ENCODE data around the gene GLTP. TPM values are rescaled to one million over a fixed set of nuclear protein-coding genes. Genes with fewer than 3 reads are reported as not detected.

The GLTP gene
- total and polyA plus RNA-seq, 2 of the 13 experiments (the other 11 are each of a cell fraction or from before 2014, with no cell fraction given) = 10.7 to 12.9 TPM

GRCh38 chr12:109831929-109832328, 48.4 kb downstream of the GLTP start:
- WGBS (ENCODE audit: low lambda C conversion rate) = 0% methylated on average over 6 of the region's 9 CpGs
- Histone ChIP-seq H3K36me3 (replicated peaks in 1 of 2; ENCODE audit: control insufficient read depth in 1 of 2, insufficient read depth in 2 of 2, low read length in 2 of 2) (no peaks in the 10 kb centered on the region), H3K4me1 (ENCODE audit: insufficient read depth, low read length) (peaks cover 70% of the 10 kb centered on the region), H3K9me3 (ENCODE audit: low read length) (no peaks in the 10 kb centered on the region), H3K4me2 (ENCODE audit: low read depth, low read length) (peak overlapping the region; percentile 80), H3K9ac (ENCODE audit: insufficient read depth, low read depth, low read length) (no peak overlapping the region), H3K27me3 (ENCODE audit: control insufficient read depth in 1 of 2, insufficient read depth in 2 of 2, low read length in 2 of 2) (no peaks in the 10 kb centered on the region), H3K4me3 (replicated peaks in 1 of 3; ENCODE audit: insufficient read depth in 1 of 3, low read depth in 2 of 3, low read length in 3 of 3) (peak overlapping the region; percentile 39 to 71 (median 48); a peak in 5 of 6 replicates), H3K79me2 (ENCODE audit: insufficient read depth, low read length) (no peaks in the 10 kb centered on the region), H3K27ac (ENCODE audit: extremely low read length, insufficient read depth, low read length) (no peak overlapping the region), H2AFZ (ENCODE audit: low read length) (no peak overlapping the region), H4K20me1 (ENCODE audit: insufficient read depth, low read length) (no peaks in the 10 kb centered on the region; the same call in 1 of the 2 replicates)
- ChIA-PET POLR2A (no interaction called here), CTCF (ENCODE audit: low intra/inter-chr PET ratio, low total read pairs) (no interaction called here)
- in situ Hi-C loops (cut with HindIII; ENCODE audit: extremely low pct_ligation_motif_present, low pct_unique_long_range_greater_than_20kb) (no loop called here), intact Hi-C loops (cut with micrococcal nuclease; ENCODE audit: unreplicated experiment) (no loop called here)
- no peak for FAIRE-seq
- DNase-seq (ENCODE audit: low spot score) = no peak
- TSS peak; percentile 49 for BruUV-seq (replicated peaks)
- ATAC-seq = peak; percentile 51
- TF ChIP-seq ZNF101 (CRISPR knock-in tag; IDR thresholded peaks at IDR 0.05; ENCODE audit: borderline replicate concordance, low read depth) (no peak), ZNF564 (CRISPR knock-in tag; IDR thresholded peaks at IDR 0.05) (no peak), ZNF296 (CRISPR knock-in tag; conservative IDR thresholded peaks at IDR 0.05) (no peak), SAFB2 (CRISPR knock-in tag; IDR thresholded peaks at IDR 0.05; ENCODE audit: borderline replicate concordance, low read depth) (no peak), ZSCAN25 (CRISPR knock-in tag; IDR thresholded peaks at IDR 0.05) (no peak), ZBTB10 (CRISPR knock-in tag; IDR thresholded peaks at IDR 0.05; ENCODE audit: borderline replicate concordance) (peak; percentile 86), KLF16 (CRISPR knock-in tag; IDR thresholded peaks at IDR 0.05) (no peak), STAT5B (CRISPR knock-in tag; IDR thresholded peaks at IDR 0.05) (no peak), PBX2 (CRISPR knock-in tag; IDR thresholded peaks at IDR 0.05) (no peak), BCL6 (CRISPR knock-in tag; IDR thresholded peaks at IDR 0.05) (peak; percentile 60; the same call in 1 of the 2 replicates), ZBTB2 (CRISPR knock-in tag; IDR thresholded peaks at IDR 0.05; ENCODE audit: low read depth) (no peak), ZNF598 (CRISPR knock-in tag; IDR thresholded peaks at IDR 0.05; ENCODE audit: borderline replicate concordance) (no peak), ZFAT (CRISPR knock-in tag; conservative IDR thresholded peaks at IDR 0.05) (no peak), DRAP1 (CRISPR knock-in tag; IDR thresholded peaks at IDR 0.05) (no peak), ZNF547 (CRISPR knock-in tag; IDR thresholded peaks at IDR 0.05) (no peak), ZC3H13 (CRISPR knock-in tag; IDR thresholded peaks at IDR 0.05) (no peak), GABPA (IDR thresholded peaks at IDR 0.05; ENCODE audit: low read depth, low read length) (no peak), GABPA (CRISPR knock-in tag; IDR thresholded peaks at IDR 0.05; ENCODE audit: low read depth) (no peak), ZNF776 (CRISPR knock-in tag; IDR thresholded peaks at IDR 0.05) (no peak), BRCA1 (CRISPR knock-in tag; IDR thresholded peaks at IDR 0.05) (no peak), RXRA (CRISPR knock-in tag; IDR thresholded peaks at IDR 0.05) (peak; percentile 15; the same call in 1 of the 2 replicates), FOXO1 (CRISPR knock-in tag; IDR thresholded peaks at IDR 0.05) (no peak), SP2 (CRISPR knock-in tag; IDR thresholded peaks at IDR 0.05) (no peak)
